Trophoblast cell (in vitro differentiated cells and primary cell): ENCODE results near the gene TMPRSS6. TPM values are rescaled to one million over a fixed set of nuclear protein-coding genes. Genes with fewer than 3 reads are reported as not detected.

ENCODE experiments used
- DNase-seq, 2 donors: peaks; one replicate each; pipeline ENCODE4 v3.0.0-alpha.2; 2016
- H2AFZ ChIP-seq: 2 replicates; pipeline ENCODE4 v1.6.1; 2013; ENCODE audit warnings: low read length, moderate library complexity, mild to moderate bottlenecking; ENCODE audit not compliant: insufficient read depth, poor library complexity
- H2AK5ac ChIP-seq: 2 replicates; pipeline ENCODE4 v1.6.1; 2013; ENCODE audit warnings: mild to moderate bottlenecking, low read length
- H2BK120ac ChIP-seq: 2 replicates; pipeline ENCODE4 v1.6.1; 2013; ENCODE audit warnings: low read length, mild to moderate bottlenecking, moderate library complexity; ENCODE audit not compliant: insufficient read depth, poor library complexity
- H2BK12ac ChIP-seq: 2 replicates; pipeline ENCODE4 v1.6.1; 2013; ENCODE audit warnings: mild to moderate bottlenecking, low read length, moderate library complexity
- H2BK5ac ChIP-seq: 2 replicates; pipeline ENCODE4 v1.6.1; 2013; ENCODE audit warnings: low read length, low read depth, moderate library complexity, mild to moderate bottlenecking; ENCODE audit not compliant: poor library complexity
- H3K14ac ChIP-seq: 2 replicates; pipeline ENCODE4 v1.6.1; 2013; ENCODE audit warnings: mild to moderate bottlenecking, low read length
- H3K18ac ChIP-seq: 2 replicates; pipeline ENCODE4 v1.6.1; 2013; ENCODE audit warnings: mild to moderate bottlenecking, low read length
- H3K23ac ChIP-seq: 2 replicates; pipeline ENCODE4 v1.6.1; 2013; ENCODE audit warnings: low read length
- H3K27ac ChIP-seq: 2 replicates; pipeline ENCODE4 v1.5.1; 2013; ENCODE audit warnings: low read depth, mild to moderate bottlenecking, inconsistent platforms, low read length, moderate library complexity
- H3K27me3 ChIP-seq: 2 replicates; pipeline ENCODE4 v1.6.1; 2013; ENCODE audit warnings: inconsistent platforms, mild to moderate bottlenecking, low read length, moderate library complexity; ENCODE audit not compliant: insufficient read depth
- H3K36me3 ChIP-seq, 2 experiments: 1 replicate in 1 of 2; 2 replicates in 1 of 2; pipeline ENCODE4 v1.6.1; 2013; ENCODE audit warnings: low read length in 2 of 2, mild to moderate bottlenecking in 2 of 2, moderate library complexity in 1 of 2; ENCODE audit not compliant: insufficient read depth in 2 of 2, control insufficient read depth in 1 of 2
- H3K4ac ChIP-seq: 2 replicates; pipeline ENCODE4 v1.6.1; 2013; ENCODE audit warnings: low read depth, mild to moderate bottlenecking, low read length, moderate library complexity
- H3K4me1 ChIP-seq, 2 experiments: 1 replicate in 1 of 2; 2 replicates in 1 of 2; pipeline ENCODE4 v1.6.1; 2013; ENCODE audit warnings: low read length in 2 of 2, mild to moderate bottlenecking in 2 of 2, moderate library complexity in 1 of 2; ENCODE audit not compliant: insufficient read depth in 2 of 2, control insufficient read depth in 1 of 2
- H3K4me2 ChIP-seq: 2 replicates; pipeline ENCODE4 v1.6.1; 2013; ENCODE audit warnings: inconsistent platforms, mild to moderate bottlenecking, low read length, moderate library complexity
- H3K4me3 ChIP-seq: 2 replicates; pipeline ENCODE4 v1.5.1; 2013; ENCODE audit warnings: mild to moderate bottlenecking, low read depth, low read length, inconsistent platforms
- H3K79me1 ChIP-seq: one replicate; pipeline ENCODE4 v1.6.1; 2013; ENCODE audit warnings: low read length
- H3K79me2 ChIP-seq: 2 replicates; pipeline ENCODE4 v1.6.1; 2013; ENCODE audit warnings: low read length, mild to moderate bottlenecking; ENCODE audit not compliant: control insufficient read depth, insufficient read depth, poor library complexity
- H3K9ac ChIP-seq: 2 replicates; pipeline ENCODE4 v1.6.1; 2013; ENCODE audit warnings: mild to moderate bottlenecking, low read length
- H3K9me3 ChIP-seq: 2 replicates; pipeline ENCODE4 v1.6.1; 2013; ENCODE audit warnings: low read depth, mild to moderate bottlenecking, control low read depth, inconsistent platforms, low read length; ENCODE audit not compliant: insufficient read depth
- H4K12ac ChIP-seq: 2 replicates; pipeline ENCODE4 v1.6.1; 2013; ENCODE audit warnings: low read depth, mild to moderate bottlenecking, low read length, moderate library complexity
- H4K8ac ChIP-seq: 2 replicates; pipeline ENCODE4 v1.6.1; 2013; ENCODE audit warnings: low read depth, mild to moderate bottlenecking, low read length, moderate library complexity
- H4K91ac ChIP-seq: one replicate; pipeline ENCODE4 v1.6.1; 2013; ENCODE audit warnings: low read depth, mild to moderate bottlenecking, low read length, moderate library complexity
- WGBS: extraction: QIAGEN DNeasy Blood & Tissue Kit; methylation state at CpG from one replicate; pipeline ENCODE4 v1.1.7; 2013; ENCODE audit warnings: missing lambda C conversion rate; ENCODE audit not compliant: insufficient read length, insufficient coverage; ENCODE audit errors: extremely low coverage; 5-methylcytosine and 5-hydroxymethylcytosine counted together
- polyA plus RNA-seq: library from polyadenylated mRNA; stranded (reverse); fragments of 200-250 nt; gene quantifications from 2 replicates; pipeline ENCODE4 v1.2.3, GENCODE V29; 2013

TMPRSS6 gene
- polyA plus RNA-seq = 0.18 and 0.32 TPM in 2 replicates

- Histone ChIP-seq H3K79me1 (no peaks in the 10 kb centered on the region), H4K8ac (no peak within 1 kb of the TSS), H3K79me2 (no peaks in the 10 kb centered on the region), H2BK12ac (no peak within 1 kb of the TSS), H3K27me3 (no peaks in the 10 kb centered on the region), H3K23ac (no peak within 1 kb of the TSS), H3K9ac (peak within 1 kb of the TSS; percentile 17), H2BK120ac (no peak within 1 kb of the TSS), H4K12ac (no peak within 1 kb of the TSS), H3K4me3 (no peak within 1 kb of the TSS), H3K36me3 (no peaks in the 10 kb centered on the region), H3K27ac (no peak within 1 kb of the TSS), H3K18ac (no peak within 1 kb of the TSS), H2AFZ (no peak within 1 kb of the TSS), H3K4me1 (peaks cover 4 to 6% of the 10 kb centered on the region in 2 experiments), H2BK5ac (no peak within 1 kb of the TSS), H2AK5ac (no peak within 1 kb of the TSS), H4K91ac (peak within 1 kb of the TSS; percentile 38), H3K4ac (no peak within 1 kb of the TSS), H3K14ac (peak within 1 kb of the TSS; percentile 9), H3K9me3 (peaks cover 3% of the 10 kb centered on the region), H3K4me2 (no peak within 1 kb of the TSS)
- DNase-seq = no peak
- no CpG with 5 or more reads among the region's 13 CpGs for WGBS
These were observed at the start of gene TMPRSS6 for GRCh38 chr22:37109242-37109917. TSS of gene TMPRSS6 (minus strand) at chr22:37109713. CDS start at chr22:37103417, 6,296 bp downstream.

- no CpG with 5 or more reads among the region's 5 CpGs for WGBS
- DNase-seq = no peak
These were observed 49.4 kb upstream of the TMPRSS6 start for GRCh38 chr22:37158963-37159290.

GRCh38 chr22:37157516-37158285 lies 48.2 kb upstream of the TMPRSS6 start:
- no peak overlapping the region for H4K12ac ChIP-seq
- H3K9me3 ChIP-seq = peaks cover 9% of the 10 kb centered on the region
- no peak overlapping the region for H4K91ac ChIP-seq
- peaks cover 2% of the 10 kb centered on the region for H3K79me1 ChIP-seq
- H2BK5ac ChIP-seq = no peak overlapping the region
- H3K4me2 ChIP-seq = no peak overlapping the region
- no peaks in the 10 kb centered on the region for H3K27me3 ChIP-seq
- no peak overlapping the region for H4K8ac ChIP-seq
- H2BK12ac ChIP-seq = no peak overlapping the region
- H3K4me3 ChIP-seq = no peak overlapping the region
- H3K4me1 ChIP-seq = peaks cover 8 to 14% of the 10 kb centered on the region in 2 experiments
- peak; percentile 94 to 95 for DNase-seq
- WGBS = no CpG with 5 or more reads among the region's 13 CpGs
- no peak overlapping the region for H2AFZ ChIP-seq
- no peak overlapping the region for H3K14ac ChIP-seq
- H3K79me2 ChIP-seq = no peaks in the 10 kb centered on the region
- H3K9ac ChIP-seq = no peak overlapping the region
- H3K23ac ChIP-seq = no peak overlapping the region
- H3K27ac ChIP-seq = no peak overlapping the region
- no peak overlapping the region for H3K18ac ChIP-seq
- no peak overlapping the region for H2AK5ac ChIP-seq
- H3K4ac ChIP-seq = no peak overlapping the region
- no peaks in the 10 kb centered on the region for H3K36me3 ChIP-seq
- no peak overlapping the region for H2BK120ac ChIP-seq

More at GRCh38 chr22:37158963-37159290, 49.4 kb upstream of the TMPRSS6 start:
- Histone ChIP-seq H2BK12ac (no peak overlapping the region), H4K91ac (no peak overlapping the region), H3K9ac (no peak overlapping the region), H3K79me2 (no peaks in the 10 kb centered on the region), H3K18ac (no peak overlapping the region), H3K27me3 (no peaks in the 10 kb centered on the region), H4K12ac (no peak overlapping the region), H3K36me3 (no peaks in the 10 kb centered on the region), H2AFZ (no peak overlapping the region), H3K9me3 (peaks cover 9% of the 10 kb centered on the region), H2BK5ac (no peak overlapping the region), H2AK5ac (no peak overlapping the region), H3K14ac (no peak overlapping the region), H2BK120ac (no peak overlapping the region), H3K79me1 (peaks cover 2% of the 10 kb centered on the region), H3K4me2 (no peak overlapping the region), H3K23ac (no peak overlapping the region), H3K27ac (no peak overlapping the region), H4K8ac (no peak overlapping the region), H3K4me1 (peaks cover 8 to 14% of the 10 kb centered on the region in 2 experiments), H3K4me3 (no peak overlapping the region), H3K4ac (no peak overlapping the region)

GRCh38 chr22:37156686-37157435 lies 47.3 kb upstream of the TMPRSS6 start:
- H2AK5ac ChIP-seq = no peak overlapping the region
- no peak overlapping the region for H2BK12ac ChIP-seq
- peaks cover 8 to 14% of the 10 kb centered on the region in 2 experiments for H3K4me1 ChIP-seq
- no peak overlapping the region for H2BK5ac ChIP-seq
- H3K4me2 ChIP-seq = no peak overlapping the region
- no peaks in the 10 kb centered on the region for H3K36me3 ChIP-seq
- H4K8ac ChIP-seq = no peak overlapping the region
- H3K27ac ChIP-seq = no peak overlapping the region
- no peaks in the 10 kb centered on the region for H3K79me2 ChIP-seq
- H3K27me3 ChIP-seq = no peaks in the 10 kb centered on the region
- no peak overlapping the region for H3K18ac ChIP-seq
- H3K9ac ChIP-seq = no peak overlapping the region
- H3K4ac ChIP-seq = no peak overlapping the region
- H3K23ac ChIP-seq = no peak overlapping the region
- H3K79me1 ChIP-seq = peaks cover 2% of the 10 kb centered on the region
- no peak overlapping the region for H3K4me3 ChIP-seq
- no peak for DNase-seq
- no CpG with 5 or more reads among the region's 13 CpGs for WGBS
- H4K12ac ChIP-seq = no peak overlapping the region
- H2AFZ ChIP-seq = no peak overlapping the region
- no peak overlapping the region for H3K14ac ChIP-seq
- peaks cover 9% of the 10 kb centered on the region for H3K9me3 ChIP-seq
- H4K91ac ChIP-seq = no peak overlapping the region
- H2BK120ac ChIP-seq = no peak overlapping the region
